ENCODE results near the gene RPS14. TPM values are rescaled to one million over a fixed set of nuclear protein-coding genes. Genes with fewer than 3 reads are reported as not detected.

Gene RPS14
- total and polyA plus RNA-seq, 9 of the 15 experiments (the other 6 are each of a cell fraction or from before 2014, with no cell fraction given) = 1,824 to 5,983 (median 3,017) TPM

DNA sequence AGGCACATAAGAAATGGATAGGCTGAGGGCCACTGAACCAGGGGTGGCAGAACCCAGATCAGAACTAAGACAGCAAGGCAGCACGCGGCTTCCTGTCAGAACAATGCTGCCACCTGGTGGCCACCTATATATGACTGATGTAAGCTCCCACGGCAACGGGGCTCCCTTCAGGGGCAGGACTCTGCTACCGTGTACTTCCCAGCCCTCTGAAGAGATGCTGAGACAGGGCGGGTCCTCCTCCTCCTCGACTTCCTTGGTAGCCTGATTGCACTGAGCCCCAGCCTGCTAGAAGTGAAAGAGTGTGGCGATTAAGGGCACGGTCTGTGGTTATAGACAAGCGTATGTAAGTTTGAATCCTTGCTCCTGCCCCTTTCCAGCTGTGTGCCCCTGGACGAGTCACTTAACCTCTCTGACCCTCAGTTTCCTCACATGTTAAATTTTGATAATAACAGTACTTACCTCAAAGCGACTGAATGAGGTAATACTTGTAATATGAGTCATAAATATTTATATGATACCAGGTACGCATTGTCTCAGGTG lies 13.3 kb downstream of the RPS14 start (continued):
- TF ChIP-seq, protein P1, sequence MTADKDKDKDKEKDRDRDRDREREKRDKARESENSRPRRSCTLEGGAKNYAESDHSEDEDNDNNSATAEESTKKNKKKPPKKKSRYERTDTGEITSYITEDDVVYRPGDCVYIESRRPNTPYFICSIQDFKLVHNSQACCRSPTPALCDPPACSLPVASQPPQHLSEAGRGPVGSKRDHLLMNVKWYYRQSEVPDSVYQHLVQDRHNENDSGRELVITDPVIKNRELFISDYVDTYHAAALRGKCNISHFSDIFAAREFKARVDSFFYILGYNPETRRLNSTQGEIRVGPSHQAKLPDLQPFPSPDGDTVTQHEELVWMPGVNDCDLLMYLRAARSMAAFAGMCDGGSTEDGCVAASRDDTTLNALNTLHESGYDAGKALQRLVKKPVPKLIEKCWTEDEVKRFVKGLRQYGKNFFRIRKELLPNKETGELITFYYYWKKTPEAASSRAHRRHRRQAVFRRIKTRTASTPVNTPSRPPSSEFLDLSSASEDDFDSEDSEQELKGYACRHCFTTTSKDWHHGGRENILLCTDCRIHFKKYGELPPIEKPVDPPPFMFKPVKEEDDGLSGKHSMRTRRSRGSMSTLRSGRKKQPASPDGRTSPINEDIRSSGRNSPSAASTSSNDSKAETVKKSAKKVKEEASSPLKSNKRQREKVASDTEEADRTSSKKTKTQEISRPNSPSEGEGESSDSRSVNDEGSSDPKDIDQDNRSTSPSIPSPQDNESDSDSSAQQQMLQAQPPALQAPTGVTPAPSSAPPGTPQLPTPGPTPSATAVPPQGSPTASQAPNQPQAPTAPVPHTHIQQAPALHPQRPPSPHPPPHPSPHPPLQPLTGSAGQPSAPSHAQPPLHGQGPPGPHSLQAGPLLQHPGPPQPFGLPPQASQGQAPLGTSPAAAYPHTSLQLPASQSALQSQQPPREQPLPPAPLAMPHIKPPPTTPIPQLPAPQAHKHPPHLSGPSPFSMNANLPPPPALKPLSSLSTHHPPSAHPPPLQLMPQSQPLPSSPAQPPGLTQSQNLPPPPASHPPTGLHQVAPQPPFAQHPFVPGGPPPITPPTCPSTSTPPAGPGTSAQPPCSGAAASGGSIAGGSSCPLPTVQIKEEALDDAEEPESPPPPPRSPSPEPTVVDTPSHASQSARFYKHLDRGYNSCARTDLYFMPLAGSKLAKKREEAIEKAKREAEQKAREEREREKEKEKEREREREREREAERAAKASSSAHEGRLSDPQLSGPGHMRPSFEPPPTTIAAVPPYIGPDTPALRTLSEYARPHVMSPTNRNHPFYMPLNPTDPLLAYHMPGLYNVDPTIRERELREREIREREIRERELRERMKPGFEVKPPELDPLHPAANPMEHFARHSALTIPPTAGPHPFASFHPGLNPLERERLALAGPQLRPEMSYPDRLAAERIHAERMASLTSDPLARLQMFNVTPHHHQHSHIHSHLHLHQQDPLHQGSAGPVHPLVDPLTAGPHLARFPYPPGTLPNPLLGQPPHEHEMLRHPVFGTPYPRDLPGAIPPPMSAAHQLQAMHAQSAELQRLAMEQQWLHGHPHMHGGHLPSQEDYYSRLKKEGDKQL (CRISPR knock-in tag; IDR thresholded peaks at IDR 0.05; ENCODE audit: borderline replicate concordance) = no peak
- TF ChIP-seq PURB (CRISPR knock-in tag; IDR thresholded peaks at IDR 0.05; ENCODE audit: low read depth) = no peak
- TF ChIP-seq, protein P2, sequence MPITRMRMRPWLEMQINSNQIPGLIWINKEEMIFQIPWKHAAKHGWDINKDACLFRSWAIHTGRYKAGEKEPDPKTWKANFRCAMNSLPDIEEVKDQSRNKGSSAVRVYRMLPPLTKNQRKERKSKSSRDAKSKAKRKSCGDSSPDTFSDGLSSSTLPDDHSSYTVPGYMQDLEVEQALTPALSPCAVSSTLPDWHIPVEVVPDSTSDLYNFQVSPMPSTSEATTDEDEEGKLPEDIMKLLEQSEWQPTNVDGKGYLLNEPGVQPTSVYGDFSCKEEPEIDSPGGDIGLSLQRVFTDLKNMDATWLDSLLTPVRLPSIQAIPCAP (CRISPR knock-in tag; IDR thresholded peaks at IDR 0.05; ENCODE audit: borderline replicate concordance) = no peak
- TF ChIP-seq NFYB (IDR thresholded peaks at IDR 0.05; ENCODE audit: extremely low read depth, insufficient read length) = no peak
- TF ChIP-seq ATF1 (CRISPR knock-in tag; IDR thresholded peaks at IDR 0.05) = no peak
- peak; percentile 20; the same call in 1 of the 2 replicates for TF ChIP-seq ATF1 (tag; IDR thresholded peaks at IDR 0.05)
- TF ChIP-seq ZNF583 (CRISPR knock-in tag; IDR thresholded peaks at IDR 0.05) = no peak
- no peak for TF ChIP-seq SMAD2 (IDR thresholded peaks at IDR 0.05; ENCODE audit: low read depth, low read length)
- TF ChIP-seq JUN (IDR thresholded peaks at IDR 0.05; ENCODE audit: borderline replicate concordance, low read depth, low read length) = no peak
- TF ChIP-seq JUN (CRISPR knock-in tag; IDR thresholded peaks at IDR 0.05; ENCODE audit: borderline replicate concordance) = peak; percentile 30; the same call in 1 of the 2 replicates
- TF ChIP-seq RFX1 (IDR thresholded peaks at IDR 0.05) = peak; percentile 58
- peak in 1 of 2 experiments; percentile 32; a peak in 1 of 4 replicates for TF ChIP-seq RCOR1 (IDR thresholded peaks at IDR 0.05; ENCODE audit: borderline replicate concordance in 1 of 2, low read depth in 2 of 2, low read length in 2 of 2)
- TF ChIP-seq RAD21 (CRISPR knock-in tag; conservative IDR thresholded peaks at IDR 0.05 in 1 of 2, IDR thresholded peaks at IDR 0.05 in 1 of 2) = peak; percentile 83 to 91
- TF ChIP-seq, protein P3, sequence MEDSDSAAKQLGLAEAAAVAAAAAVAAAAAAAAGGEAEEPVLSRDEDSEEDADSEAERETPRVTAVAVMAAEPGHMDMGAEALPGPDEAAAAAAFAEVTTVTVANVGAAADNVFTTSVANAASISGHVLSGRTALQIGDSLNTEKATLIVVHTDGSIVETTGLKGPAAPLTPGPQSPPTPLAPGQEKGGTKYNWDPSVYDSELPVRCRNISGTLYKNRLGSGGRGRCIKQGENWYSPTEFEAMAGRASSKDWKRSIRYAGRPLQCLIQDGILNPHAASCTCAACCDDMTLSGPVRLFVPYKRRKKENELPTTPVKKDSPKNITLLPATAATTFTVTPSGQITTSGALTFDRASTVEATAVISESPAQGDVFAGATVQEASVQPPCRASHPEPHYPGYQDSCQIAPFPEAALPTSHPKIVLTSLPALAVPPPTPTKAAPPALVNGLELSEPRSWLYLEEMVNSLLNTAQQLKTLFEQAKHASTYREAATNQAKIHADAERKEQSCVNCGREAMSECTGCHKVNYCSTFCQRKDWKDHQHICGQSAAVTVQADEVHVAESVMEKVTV (CRISPR knock-in tag; IDR thresholded peaks at IDR 0.05) = peak; percentile 43; the same call in 1 of the 2 replicates
- peak; percentile 59; the same call in 1 of the 2 replicates for TF ChIP-seq BCOR (IDR thresholded peaks at IDR 0.05)
- peak; percentile 38; the same call in 1 of the 2 replicates for TF ChIP-seq L3MBTL2 (IDR thresholded peaks at IDR 0.05)
- TF ChIP-seq ATF7 (IDR thresholded peaks at IDR 0.05) = 0 out of 2 replicates have a peak, but pooled peaks have one; percentile 24
- TF ChIP-seq HNRNPLL (IDR thresholded peaks at IDR 0.05; ENCODE audit: low read depth, low read length, poor library complexity, severe bottlenecking) = no peak
- TF ChIP-seq, protein P4, sequence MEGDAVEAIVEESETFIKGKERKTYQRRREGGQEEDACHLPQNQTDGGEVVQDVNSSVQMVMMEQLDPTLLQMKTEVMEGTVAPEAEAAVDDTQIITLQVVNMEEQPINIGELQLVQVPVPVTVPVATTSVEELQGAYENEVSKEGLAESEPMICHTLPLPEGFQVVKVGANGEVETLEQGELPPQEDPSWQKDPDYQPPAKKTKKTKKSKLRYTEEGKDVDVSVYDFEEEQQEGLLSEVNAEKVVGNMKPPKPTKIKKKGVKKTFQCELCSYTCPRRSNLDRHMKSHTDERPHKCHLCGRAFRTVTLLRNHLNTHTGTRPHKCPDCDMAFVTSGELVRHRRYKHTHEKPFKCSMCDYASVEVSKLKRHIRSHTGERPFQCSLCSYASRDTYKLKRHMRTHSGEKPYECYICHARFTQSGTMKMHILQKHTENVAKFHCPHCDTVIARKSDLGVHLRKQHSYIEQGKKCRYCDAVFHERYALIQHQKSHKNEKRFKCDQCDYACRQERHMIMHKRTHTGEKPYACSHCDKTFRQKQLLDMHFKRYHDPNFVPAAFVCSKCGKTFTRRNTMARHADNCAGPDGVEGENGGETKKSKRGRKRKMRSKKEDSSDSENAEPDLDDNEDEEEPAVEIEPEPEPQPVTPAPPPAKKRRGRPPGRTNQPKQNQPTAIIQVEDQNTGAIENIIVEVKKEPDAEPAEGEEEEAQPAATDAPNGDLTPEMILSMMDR (IDR thresholded peaks at IDR 0.05 in 2 of 3, conservative IDR thresholded peaks at IDR 0.05 in 1 of 3; ENCODE audit: insufficient read depth in 2 of 3, low read depth in 1 of 3, low read length in 3 of 3) = peak; percentile 86 to 90 (median 89)
